ENCODE measurements around the gene BEAN1.
"Not testable (repeated sequence)": the region's sequence is repeated elsewhere in the genome, so short reads cannot be mapped to it uniquely, and the experiment has no call there.

Gene BEAN1

DNA sequence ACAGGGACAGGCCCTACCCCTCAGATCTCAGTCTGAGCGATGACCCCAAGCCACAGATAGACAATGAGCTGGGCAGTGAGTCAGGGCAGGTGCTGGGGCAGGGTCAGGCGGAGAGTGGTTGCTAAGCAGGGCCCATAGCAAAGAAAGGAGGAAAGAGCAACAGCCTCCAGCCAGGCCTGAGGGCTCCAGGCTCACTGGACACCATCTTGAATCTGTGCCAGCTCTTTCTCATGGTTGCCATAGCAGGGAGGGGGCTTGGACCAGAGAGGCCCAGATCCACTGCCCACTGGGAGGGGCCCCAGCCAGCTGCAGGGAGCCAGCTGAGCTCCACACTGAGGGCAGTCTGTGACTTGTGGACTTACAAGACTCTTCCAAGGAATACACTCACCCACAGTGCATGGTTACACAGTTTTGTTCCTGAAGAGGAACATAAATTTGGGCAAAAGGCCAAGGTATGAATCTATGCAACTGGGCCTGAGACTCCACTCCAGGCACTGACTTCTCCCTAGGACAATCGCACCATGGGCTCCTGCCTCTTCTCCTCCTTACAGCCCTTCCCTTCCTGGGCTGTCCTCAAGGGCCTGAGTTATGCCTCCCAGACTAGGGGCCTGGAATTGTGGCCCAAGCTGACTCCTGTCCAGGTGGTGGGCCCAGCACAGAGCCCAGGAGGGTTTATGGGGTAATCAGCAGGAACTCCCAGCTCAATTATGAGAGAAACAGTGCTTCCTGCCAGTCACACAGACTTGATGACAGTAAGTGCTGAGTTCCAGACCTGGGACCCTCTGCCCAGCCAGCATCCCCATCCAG, 59.9 kb downstream of the BEAN1 start:
- peak in 1 of 3 experiments; percentile 6 for DNase-seq

DNA sequence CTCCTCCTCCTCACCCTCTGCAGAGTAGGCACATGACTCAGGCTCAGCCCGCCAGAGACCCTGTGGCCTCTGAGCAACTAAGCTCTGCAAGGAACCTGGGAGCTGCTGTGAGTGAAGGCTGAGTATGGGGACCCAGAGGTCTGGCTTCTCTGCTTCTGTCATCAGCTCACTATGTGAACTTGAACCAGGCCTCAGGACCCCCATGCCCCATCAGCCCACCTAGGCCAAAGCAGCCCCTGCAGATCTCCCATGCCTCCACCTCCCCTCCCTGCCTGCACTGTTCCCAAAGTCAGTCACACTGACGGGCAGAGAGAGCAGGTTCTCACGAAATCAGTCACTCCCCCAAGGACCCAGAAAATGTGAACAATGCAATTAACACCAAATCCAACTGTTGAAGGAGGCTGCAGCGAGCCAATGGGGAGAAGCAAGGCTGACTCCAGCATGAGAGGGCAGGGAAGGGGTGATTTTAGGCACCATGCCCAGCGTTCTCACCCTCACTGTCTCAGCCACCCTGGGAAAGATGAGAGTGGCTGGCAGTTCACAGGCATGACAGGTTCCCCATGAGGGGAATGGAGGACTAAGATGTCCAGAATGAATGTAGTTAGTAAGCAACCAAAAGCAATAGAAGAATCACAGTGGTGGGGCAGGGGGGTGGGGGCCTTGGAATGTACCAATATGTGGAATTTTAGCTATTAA, 60.6 kb downstream of the BEAN1 start:
- no peak for DNase-seq

DNA sequence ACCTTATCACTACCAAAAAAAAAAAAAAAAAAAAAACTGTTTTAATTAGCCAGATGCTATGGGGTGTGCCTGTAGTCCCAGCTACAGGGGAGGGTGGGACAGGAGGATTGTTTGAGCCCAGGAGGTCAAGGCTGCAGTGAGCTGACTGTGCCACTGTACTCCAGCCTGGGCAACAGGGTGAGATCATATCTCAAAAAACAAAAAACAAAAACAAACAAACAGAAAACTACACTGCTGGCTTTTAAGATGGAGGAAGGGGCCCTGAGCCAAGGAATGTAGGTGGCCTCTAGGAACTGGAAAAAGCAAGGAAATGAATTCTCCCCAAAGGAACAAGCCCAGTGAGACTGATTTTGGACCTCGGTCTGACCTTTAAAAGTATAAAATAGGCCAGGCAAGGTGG, 61.4 kb downstream of the BEAN1 start:
- DNase-seq = no peak

DNA sequence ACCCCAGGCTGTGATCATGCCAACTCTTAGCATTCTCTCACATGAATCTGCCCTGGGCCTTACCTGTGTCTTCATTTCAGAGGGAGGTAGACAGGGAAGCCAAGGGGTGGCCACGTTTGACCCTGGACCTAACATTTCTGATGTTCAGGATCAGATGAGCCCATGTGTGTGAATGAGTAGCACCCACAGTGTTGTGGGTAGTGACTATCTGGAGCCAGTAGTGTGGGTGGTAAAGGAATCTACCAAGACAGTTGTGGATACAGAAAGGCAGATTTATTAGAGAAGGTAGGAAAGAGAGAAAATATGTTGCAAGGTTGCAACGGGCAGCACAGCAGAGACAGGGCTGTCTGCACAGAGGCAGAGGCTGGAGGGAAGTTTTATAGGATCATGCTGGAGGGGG, 62.3 kb downstream of the BEAN1 start:
- no peak for DNase-seq

DNA sequence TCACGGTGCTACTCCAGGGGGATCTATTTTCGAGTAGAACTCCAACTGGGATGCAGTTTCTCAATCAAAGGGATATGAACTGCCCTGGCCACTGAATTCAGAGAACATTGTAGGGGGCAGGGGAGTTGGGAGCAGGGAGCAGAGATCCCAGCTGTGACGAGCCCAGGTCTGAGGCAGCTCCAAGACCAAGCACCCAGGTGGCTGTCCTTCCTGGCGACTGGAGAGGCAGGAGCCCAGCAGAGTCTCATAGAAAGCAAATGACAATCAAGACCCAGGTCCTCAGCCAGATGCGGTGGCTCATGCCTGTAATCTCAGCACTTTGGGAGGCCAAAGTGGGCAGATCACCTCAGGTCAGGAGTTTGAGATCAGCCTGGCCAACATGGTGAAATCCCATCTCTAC, 62.7 kb downstream of the BEAN1 start:
- no peak for DNase-seq

DNA sequence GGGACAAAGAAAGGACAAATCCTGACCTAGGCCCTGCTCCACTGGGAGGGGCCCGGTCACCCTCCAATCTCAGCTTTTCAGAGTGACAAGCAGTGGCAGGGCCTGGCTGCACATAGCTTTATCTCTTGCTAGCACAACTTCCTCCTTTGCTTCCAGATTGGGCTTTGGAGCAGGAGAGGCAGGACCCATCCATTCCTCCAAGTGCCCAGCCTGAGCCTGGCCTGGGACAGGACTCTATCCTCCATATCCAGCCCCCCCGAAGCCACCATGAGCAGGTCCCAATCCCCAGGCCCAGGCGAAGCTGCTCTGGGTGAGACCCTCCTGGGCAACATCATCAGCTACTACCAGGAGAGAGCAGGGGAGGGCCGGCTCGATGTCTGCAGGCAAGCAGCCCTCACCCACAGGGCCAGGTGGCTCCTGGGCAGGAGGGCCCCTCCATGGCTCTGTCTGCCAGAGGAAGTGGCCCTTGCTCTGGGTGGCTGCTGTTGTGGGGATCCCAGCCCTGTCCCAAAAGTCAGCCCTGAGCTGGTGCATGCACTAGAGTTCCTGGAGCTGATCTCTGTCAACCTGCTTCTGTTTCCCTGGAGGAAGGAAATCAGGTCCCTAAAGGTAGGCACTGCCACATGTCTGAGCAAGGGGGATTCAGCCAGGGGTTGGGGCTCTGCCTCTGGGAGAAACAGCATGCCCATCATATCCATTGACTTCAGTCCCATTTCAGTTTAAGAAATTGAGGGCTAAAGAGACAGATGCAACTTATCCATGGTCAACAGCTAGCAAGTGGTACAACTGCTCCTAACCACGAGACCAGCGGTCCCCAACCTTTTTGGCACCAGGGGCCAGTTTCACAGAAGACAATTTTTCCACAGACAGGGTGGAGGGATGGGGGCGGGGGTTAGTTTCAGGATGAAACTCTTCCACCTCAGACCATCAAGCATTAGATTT, 64.0 kb downstream of the BEAN1 start:
- DNase-seq = no peak

DNA sequence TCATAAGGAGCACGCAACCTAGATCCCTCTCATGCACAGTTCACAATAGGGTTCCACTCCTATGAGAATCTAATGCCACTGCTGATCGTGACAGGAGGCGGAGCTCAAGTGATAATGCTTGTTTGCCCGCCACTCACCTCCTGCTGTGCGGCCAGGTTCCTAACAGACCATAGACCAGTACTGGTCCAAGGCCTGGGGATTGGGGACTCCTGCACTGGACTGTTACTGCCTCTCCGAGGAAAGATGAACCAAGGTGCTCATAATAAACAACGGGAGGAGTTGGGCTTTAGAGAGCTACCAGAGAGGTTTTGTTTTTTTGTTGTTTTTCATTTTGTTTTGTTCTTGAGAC, 64.6 kb downstream of the BEAN1 start:
- DNase-seq = peak in 1 of 3 experiments; percentile 19

DNA sequence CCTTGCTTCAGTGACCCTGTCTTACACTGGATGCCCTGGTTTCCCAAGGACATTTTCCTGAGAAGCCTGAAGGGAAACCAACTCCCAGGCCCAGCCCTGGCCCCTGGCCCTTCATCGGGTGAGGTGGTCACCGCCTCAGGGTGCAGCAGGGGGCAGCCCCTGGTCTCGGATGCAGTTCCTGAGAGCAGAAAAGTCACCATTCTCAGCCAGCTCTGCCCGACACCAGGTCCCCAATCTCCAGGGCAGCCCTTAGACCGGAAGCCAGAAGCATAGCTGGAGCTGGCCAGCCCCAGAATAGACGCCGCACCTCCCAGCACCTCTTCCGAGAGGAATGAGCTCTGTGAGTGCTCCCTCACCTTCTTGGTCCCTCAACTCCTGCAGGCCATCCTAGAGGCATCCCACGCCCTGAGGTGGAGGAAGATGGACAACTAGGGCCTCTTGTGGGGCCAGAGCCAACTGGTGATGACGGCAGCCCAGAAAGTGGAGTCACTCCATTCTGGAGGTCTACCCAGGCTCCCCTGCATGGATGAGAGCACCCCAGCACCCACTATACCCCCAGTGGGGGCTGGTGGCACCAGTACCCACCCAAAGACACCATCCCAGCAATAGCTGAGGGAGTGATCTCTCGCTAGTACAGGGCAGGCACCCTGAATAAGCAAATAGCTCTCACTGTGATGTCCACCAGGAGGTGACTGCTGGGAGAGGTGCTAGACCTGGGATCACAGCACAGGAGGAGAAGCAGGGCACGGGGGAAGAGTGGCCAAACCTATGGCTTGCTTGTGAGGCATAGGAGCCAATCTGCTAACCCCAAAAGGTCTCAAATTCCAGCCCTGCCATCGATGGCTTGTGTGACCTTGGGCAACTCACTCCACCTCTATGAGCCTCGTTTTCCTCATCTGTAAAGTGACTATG, 66.7 kb downstream of the BEAN1 start:
- no peak for DNase-seq

DNA sequence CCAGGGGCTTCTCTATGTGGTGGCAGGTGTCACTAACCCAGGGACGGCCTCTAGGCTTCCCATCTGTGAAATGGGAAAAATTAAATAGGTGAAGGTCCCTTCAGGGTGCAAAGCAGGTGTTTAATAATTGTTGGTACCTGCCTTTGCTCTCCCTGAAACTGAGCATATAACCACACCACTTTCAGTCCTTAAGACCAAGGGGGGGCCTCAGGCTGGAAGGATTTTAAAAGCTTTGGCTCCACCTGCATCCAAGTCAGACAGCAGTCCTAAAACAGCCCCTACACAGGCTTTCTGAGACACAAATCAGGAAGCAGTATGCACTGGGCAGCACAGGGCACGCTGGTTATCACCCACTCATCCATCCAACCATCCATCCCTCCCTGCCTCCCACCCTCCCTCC, 67.8 kb downstream of the BEAN1 start:
- DNase-seq = no peak

DNA sequence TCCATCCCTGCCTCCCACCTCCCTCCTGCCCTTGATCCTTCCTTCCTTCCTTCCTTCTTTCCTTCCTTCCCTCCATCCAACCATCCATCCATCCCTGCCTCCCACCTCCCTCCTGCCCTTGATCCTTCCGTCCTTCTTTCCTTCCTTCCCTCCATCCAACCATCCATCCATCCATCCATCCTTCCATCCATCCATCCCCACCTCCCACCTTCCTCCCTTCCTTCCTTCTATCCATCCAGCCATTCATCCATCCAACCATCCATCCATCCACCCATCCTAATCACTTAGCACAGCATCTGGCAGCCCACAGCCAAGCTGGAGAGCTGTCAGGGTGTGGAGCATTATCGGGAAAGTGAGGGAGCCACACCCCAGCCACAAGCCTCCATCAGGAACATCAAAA, 68.3 kb downstream of the BEAN1 start:
- DNase-seq = no peak

DNA sequence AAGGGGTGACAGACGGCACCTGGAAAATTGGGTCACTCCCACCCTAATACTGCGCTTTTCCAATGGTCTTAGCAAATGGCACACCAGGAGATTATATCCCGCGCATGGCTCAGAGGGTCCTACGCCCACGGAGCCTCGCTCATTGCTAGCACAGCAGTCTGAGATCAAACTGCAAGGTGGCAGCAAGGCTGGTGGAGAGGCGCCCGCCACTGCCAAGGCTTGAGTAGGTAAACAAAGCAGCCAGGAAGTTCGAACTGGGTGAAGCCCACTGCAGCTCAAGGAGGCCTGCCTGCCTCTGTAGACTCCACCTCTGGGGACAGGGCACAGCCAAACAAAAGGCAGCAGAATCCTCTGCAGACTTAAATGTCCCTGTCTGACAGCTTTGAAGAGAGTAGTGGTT, 69.1 kb downstream of the BEAN1 start:
- not testable (repeated sequence) for DNase-seq

DNA sequence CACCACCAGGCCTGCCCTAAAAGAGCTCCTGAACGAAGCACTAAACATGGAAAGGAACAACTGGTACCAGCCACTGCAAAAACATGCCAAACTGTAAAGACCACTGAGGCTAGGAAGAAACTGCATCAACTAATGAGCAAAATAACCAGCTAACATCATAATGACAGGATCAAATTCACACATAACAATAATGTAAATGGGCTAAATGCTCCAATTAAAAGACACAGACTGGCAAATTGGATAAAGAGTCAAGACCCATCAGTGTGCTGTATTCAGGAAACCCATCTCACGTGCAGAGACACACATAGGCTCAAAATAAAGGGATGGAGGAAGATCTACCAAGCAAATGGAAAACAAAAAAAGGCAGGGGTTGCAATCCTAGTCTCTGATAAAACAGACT, 70.8 kb downstream of the BEAN1 start:
- DNase-seq = not testable (repeated sequence)

DNA sequence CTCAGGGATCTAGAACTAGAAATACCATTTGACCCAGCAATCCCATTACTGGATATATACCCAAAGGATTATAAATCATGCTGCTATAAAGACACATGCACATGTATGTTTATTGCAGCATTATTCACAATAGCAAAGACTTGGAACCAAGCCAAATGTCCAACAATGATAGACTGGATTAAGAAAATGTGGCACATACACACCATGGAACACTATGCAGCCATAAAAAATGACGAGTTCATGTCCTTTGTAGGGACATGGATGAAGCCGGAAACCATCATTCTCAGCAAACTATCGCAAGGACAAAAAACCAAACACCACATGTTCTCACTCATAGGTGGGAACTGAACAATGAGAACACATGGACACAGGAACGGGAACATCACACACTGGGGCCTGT, 74.5 kb downstream of the BEAN1 start:
- not testable (repeated sequence) for DNase-seq

DNA sequence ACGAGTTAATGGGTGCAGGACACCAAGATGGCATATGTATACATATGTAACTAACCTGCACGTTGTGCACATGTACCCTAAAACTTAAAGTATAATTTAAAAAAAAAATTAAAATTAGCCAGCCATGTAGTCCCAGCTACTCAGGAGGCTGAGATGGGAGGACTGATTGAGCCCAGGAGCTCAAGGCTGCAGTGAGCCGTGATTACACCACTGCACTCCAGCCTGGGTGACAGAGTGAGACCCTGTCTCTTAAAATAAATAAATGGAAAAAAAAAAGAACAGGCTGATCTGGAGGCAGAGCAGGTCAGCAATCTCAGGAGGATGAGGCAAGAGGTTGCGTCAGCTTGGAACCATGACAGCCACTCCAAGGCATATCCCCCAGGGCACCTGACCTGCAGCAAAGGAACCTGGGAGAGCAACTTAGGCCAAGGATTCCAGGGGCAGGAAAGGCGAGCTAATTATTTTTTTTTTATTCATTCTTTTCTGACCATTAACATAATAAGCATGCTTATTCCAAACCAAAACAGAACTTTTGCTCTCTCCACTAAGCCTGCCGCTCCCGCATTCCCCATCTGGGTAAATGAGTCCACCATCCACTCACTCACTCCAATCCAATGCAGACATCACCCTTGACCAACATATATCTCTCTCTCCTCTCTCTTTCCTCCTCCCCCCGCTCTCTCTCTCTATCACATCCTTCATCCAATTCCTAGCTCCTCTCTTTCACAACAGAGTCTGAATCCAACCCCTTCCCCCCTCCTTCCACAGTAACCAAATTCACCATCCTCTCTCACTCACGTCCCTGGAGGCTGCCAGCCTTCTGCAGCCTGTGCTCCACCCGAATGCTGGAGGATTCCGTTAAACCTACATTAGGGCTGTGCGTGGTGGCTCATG, 75.2 kb downstream of the BEAN1 start:
- no peak for DNase-seq

DNA sequence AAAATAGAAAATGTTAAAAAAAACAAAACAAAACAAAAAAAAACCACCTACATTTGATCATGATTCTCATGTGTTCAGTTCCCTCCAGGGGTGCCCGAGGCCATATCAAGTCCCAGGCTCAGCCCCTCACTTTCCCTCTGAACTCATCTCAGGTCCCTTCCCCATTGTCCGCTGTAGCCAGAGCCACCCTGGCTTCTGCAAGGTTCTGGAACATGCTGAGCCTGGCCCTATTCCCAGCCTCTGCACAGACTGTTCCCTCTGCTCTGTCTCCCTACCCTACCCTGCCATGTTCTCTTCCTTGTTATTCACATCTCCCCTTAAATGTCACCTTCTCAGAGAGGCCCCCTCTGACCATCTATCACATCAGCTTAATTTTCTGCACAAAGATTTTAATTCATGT, 75.9 kb downstream of the BEAN1 start:
- DNase-seq = no peak

DNA sequence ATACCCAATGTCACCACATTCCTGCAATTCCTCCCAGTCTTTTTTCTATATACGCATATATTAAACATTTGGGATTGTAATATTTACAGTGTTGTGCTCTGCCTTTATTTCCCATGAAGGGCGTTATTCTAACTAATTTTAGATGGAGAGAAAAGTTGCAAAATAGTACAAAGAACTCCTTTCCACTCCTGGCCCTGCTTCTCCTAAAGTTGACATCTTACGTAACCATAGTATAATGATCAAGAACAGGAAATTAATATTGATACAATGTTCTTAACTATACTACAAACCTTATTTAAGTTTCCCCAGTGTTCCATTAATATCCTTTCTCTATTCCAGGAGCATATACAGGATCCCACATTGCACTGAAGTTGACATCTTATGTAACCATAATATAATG, 76.5 kb downstream of the BEAN1 start:
- no peak for DNase-seq

DNA sequence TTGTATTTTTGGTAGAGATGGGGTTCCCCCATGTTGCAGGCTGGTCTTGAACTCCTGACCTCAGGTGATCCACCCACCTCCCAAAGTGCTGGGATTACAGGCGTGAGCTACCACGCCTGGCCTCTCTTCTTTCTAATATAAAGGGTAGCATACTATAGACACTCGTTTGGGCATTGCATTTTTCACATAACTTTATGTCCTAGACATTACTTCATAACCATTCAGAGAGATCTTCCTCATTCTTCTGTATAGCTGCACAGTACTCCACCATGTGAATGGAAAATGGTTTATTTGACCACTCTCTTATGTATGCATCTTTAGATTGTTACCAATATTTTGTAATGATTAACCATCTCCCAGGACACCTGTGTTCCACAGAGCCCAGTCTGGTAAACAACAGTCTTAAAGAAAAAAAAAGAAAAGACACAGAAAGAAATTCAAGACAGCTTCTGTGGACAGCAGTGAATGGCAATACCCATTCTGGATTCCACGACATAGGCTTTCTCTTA, 80.7 kb downstream of the BEAN1 start:
- no peak for DNase-seq

DNA sequence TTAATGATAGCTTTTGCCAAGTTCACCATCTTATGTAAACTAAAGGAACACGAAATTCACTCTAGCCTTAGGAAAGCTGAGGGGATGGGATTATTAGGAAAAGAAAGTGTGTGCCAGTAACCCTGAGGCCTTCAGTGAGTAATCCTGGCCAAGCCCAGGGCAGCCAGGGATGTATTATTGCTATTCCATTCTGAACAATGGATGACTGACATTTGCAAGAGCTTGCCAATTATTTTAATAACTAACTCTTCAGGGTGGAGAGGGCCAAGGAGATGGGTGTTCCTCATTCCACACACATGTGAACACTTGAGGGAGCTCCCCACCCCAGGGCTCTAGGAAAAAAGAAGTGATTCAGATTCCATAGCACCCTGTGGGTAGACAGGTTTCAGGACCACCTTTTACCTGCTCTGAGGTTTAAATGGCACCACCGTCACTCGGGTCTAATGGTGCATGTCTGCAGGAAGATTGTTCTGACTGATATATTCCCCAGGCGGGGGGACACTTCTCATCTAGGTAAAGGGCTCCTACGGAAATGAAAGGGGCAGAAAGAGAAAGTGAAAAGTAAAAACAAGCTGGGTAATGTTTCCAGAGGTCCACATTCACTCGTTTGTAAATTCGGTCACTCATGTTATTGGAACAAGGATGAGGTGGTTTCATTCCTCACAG, 81.3 kb downstream of the BEAN1 start:
- peak in 1 of 3 experiments; percentile 32 for DNase-seq

DNA sequence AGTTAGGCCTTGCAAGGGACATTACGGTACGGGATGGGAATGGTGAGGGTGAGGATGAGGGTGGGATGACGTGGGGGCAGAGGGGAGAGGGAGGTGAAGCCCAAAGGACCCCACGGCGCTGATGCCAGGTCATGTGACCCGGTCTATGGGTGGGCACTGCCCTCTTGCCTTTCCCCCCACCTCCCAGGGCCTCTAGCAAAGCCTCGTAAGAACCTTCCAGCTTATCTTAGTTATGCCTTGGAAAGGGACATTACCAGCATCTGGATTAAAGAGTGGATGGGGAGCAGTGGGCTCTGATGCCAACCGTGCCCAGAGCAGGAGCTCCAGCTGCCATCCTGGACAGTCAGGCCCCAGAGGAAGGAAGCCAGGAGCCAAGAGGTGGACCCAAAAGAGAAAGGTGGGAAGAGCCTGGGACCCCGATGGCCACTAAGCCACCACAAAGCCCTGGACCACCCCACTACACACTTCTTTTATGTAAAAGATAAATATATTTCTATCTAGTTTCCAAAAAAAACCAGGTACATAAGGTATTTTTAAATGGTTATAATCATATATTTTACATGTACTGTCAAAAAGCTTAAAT, 81.9 kb downstream of the BEAN1 start:
- no peak for DNase-seq

DNA sequence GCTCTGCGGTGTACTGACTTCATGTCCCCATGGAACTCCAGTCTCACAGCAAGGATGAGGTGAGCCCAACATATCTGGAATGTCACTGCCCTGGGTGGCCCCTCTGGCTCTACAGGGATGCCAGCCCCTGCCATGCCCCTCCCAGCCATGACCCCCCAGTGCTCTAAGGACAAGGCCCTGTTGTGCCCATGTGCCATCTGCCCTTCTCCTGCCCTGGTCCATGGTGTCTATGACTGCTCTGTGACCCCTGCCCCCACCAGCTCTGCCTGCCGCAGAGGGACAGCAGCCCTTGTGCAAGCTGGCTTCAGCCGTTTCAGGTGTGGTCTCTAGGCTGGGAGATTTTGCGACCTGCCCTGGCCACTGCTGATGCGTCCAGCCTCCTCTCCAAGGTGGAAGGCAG, 82.5 kb downstream of the BEAN1 start:
- no peak for DNase-seq
